Glomerular visceral epithelial cell (primary cell): ENCODE results near the gene BABAM2.
"Not testable (repeated sequence)": the region's sequence is repeated elsewhere in the genome, so short reads cannot be mapped to it uniquely, and the experiment has no call there.

Source experiments
- DNase-seq: peaks from one replicate; pipeline ENCODE4 v3.0.0-alpha.2; 2016; ENCODE audit errors: extremely low spot score

BABAM2 gene

GRCh38 chr2:27890146-27890923 lies at the start of gene BABAM2, which contains the start of gene RBKS:
BABAM2 (plus strand) TSS chr2:27890729; CDS start chr2:27894557, 3,828 bp downstream.
RBKS (minus strand) TSS chr2:27890387; CDS start chr2:27890345, 42 bp downstream.
- DNase-seq = peak; percentile 85

GRCh38 chr2:27842894-27843293 lies 47.6 kb upstream of the BABAM2 start:
- DNase-seq = no peak

GRCh38 chr2:27843992-27844391 lies 46.5 kb upstream of the BABAM2 start:
- DNase-seq = no peak

GRCh38 chr2:27844821-27845255 lies 45.7 kb upstream of the BABAM2 start:
- no peak for DNase-seq

GRCh38 chr2:27847333-27847732 lies 43.2 kb upstream of the BABAM2 start:
- DNase-seq = no peak

GRCh38 chr2:27849558-27850205 lies 40.8 kb upstream of the BABAM2 start:
- DNase-seq = no peak

GRCh38 chr2:27852691-27853090 lies 37.8 kb upstream of the BABAM2 start:
- no peak for DNase-seq

GRCh38 chr2:27854229-27854862 lies 36.2 kb upstream of the BABAM2 start:
- DNase-seq = no peak

- peak; percentile 31 for DNase-seq
Measured at GRCh38 chr2:27855476-27855875, 35.1 kb upstream of the BABAM2 start.

- no peak for DNase-seq
Measured at GRCh38 chr2:27856386-27856785, 34.1 kb upstream of the BABAM2 start.

- DNase-seq = no peak
Measured at GRCh38 chr2:27856956-27857355, 33.6 kb upstream of the BABAM2 start.

- DNase-seq = peak; percentile 21
Measured at GRCh38 chr2:27857417-27858172, 32.9 kb upstream of the BABAM2 start.

- no peak for DNase-seq
Measured at GRCh38 chr2:27860111-27860510, 30.4 kb upstream of the BABAM2 start.

GRCh38 chr2:27863146-27863545 lies 27.4 kb upstream of the BABAM2 start:
- DNase-seq = no peak

- DNase-seq = not testable (repeated sequence)
Measured at GRCh38 chr2:27863955-27864354, 26.6 kb upstream of the BABAM2 start.

- DNase-seq = no peak
Measured at GRCh38 chr2:27866237-27866636, 24.3 kb upstream of the BABAM2 start.

- DNase-seq = no peak
Measured at GRCh38 chr2:27869763-27870162, 20.8 kb upstream of the BABAM2 start.

GRCh38 chr2:27870724-27871123 lies 19.8 kb upstream of the BABAM2 start:
- no peak for DNase-seq

- no peak for DNase-seq
Measured at GRCh38 chr2:27871802-27872201, 18.7 kb upstream of the BABAM2 start.

GRCh38 chr2:27873091-27873490 lies 17.4 kb upstream of the BABAM2 start:
- no peak for DNase-seq

- DNase-seq = no peak
Measured at GRCh38 chr2:27875089-27875881, 15.2 kb upstream of the BABAM2 start.
